Heart left ventricle (tissue), 16 donors: ENCODE data around the gene PRSS50. TPM values are rescaled to one million over a fixed set of nuclear protein-coding genes. Genes with fewer than 3 reads are reported as not detected.

Experiments
- ATAC-seq, 4 donors: fragments of 200-7000 bp; cut with Tn5 transposase; one replicate each; pipeline ENCODE4 v1.9.1; 2020 to 2022; ENCODE audit warnings: moderate library complexity in 4 of 4, mild to moderate bottlenecking in 3 of 4, moderate number of reproducible peaks in 1 of 4
- DNase-seq, 5 donors: peaks; one replicate each; pipeline ENCODE4 v3.0.0-alpha.2; 2020
- H3K27ac ChIP-seq, 12 donors: fragments of 200-600 bp; sonication (generic) in 4 of 12; one replicate each; pipeline versions ENCODE4 v1.5.0 to v1.8.0; 2016 to 2022; ENCODE audit warnings: mild to moderate bottlenecking in 2 of 12
- H3K27me3 ChIP-seq, 9 donors: fragments of 200-600 bp; sonication (generic) in 2 of 9; one replicate each; pipeline versions ENCODE4 v1.5.1 to v1.8.0; 2016 to 2022; ENCODE audit warnings: mild to moderate bottlenecking in 3 of 9
- H3K36me3 ChIP-seq, 9 donors: fragments of 200-600 bp; sonication (generic) in 2 of 9; one replicate each; pipeline versions ENCODE4 v1.5.0 to v1.8.0; 2018 to 2022; ENCODE audit warnings: mild to moderate bottlenecking in 2 of 9
- H3K4me1 ChIP-seq, 12 donors: fragments of 200-600 bp; sonication (generic) in 4 of 12; one replicate each; pipeline versions ENCODE4 v1.5.0 to v1.8.0; 2016 to 2022; ENCODE audit warnings: mild to moderate bottlenecking in 3 of 12
- H3K4me3 ChIP-seq, 12 donors: fragments of 200-600 bp; sonication (generic) in 4 of 12; one replicate each; pipeline versions ENCODE4 v1.5.0 to v1.8.0; 2017 to 2022; ENCODE audit warnings: mild to moderate bottlenecking in 9 of 12, moderate library complexity in 4 of 12
- H3K9me3 ChIP-seq, 12 donors: fragments of 200-600 bp; sonication (generic) in 4 of 12; one replicate each; pipeline versions ENCODE4 v1.5.0 to v1.8.0; 2016 to 2022; ENCODE audit warnings: mild to moderate bottlenecking in 1 of 12
- CTCF ChIP-seq, 12 donors: fragments of 200-600 bp; sonication (generic) in 4 of 12; IDR thresholded peaks; one replicate each; pipeline versions ENCODE4 v1.5.0 to v1.8.0; 2018 to 2022; ENCODE audit warnings: antibody characterized with exemption in 12 of 12, mild to moderate bottlenecking in 5 of 12
- POLR2A ChIP-seq, 2 donors: fragments of 450-650 bp; IDR thresholded peaks; one replicate each; pipeline ENCODE4 v1.6.1; 2017; ENCODE audit warnings: antibody characterized with exemption in 2 of 2, mild to moderate bottlenecking in 2 of 2, moderate library complexity in 2 of 2
- WGBS, 4 donors: extraction: QIAGEN DNeasy Blood & Tissue Kit in 2 of 4; methylation state at CpG; one replicate each; pipeline versions ENCODE4 v1.1.5 to v1.1.7; 2013 to 2018; 5-methylcytosine and 5-hydroxymethylcytosine counted together
- intact Hi-C, 10 donors: fragments of 100-400 bp; cut with DNase I; formaldehyde crosslinking; loops; one replicate each; pipeline versions ENCODE4 v1.11.1 to v1.14.2; 2022
- polyA plus RNA-seq, 2 donors: library from polyadenylated mRNA; stranded (reverse); fragments of 200-250 nt; gene quantifications; one replicate each; pipeline ENCODE4 v1.2.3, GENCODE V29; 2013
- total RNA-seq, 9 donors: library from RNA; depleted of rRNA in 2 of 9; stranded (reverse); fragments of >200 nt in 2 of 9; fragmentation: NEBNext Ultra II Directional in 3 of 9; extraction: Animal tissue kit (Norgen Biotek cat#: 25700) in 3 of 9; gene quantifications; one replicate each; pipeline versions ENCODE4 v1.1.0 to v1.2.4, GENCODE V29; 2016 to 2023
- donor health status: ischemic (EF 13 %, LVEDD 7.1; RV severe dilation, severe dysfunction).
- donor health status: healthy with polysubstance abuse.
- donor health status: DM: no; HTN: yes; CAD: no.
- donor health status: DM: no; HTN: no; CAD: no.
- donor health status: ischemic (EF 25% LVEDD 6.9; RV normal size, moderate dysfunction).
- donor health status: ischemic (EF 25% LVEDD 5.7; RV mildly dilated, moderate dysfunction).
- donor health status: healthy.
- donor health status: DM: yes; HTN: yes; CAD: no.
- donor health status: ischemic (EF 35%, LVEDD 5.7; RV mildly dilated, moderate dysfunction).
- donor health status: nonischemic (EF 11% LVEDD 7.7; RV severe dilation, severe dysfunction).
- donor health status: DM: yes; HTN: yes; CAD: no.
- donor health status: PGD.
- donor health status: ischemic (EF 29% LVEDD 5.4; RV normal size, mild dysfunction).
- donor health status: nonischemic (EF 23%, LVEDD 6.1; RV moderate dilation, normal function).

PRSS50 gene
- total and polyA plus RNA-seq, 11 donors = 0.06 to 0.65 (median 0.35) TPM; not detected in 2

GRCh38 chr3:46716461-46717441, 918 bp downstream of the PRSS50 start:
- TF ChIP-seq POLR2A (IDR thresholded peaks at IDR 0.05) (no peak), CTCF (IDR thresholded peaks at IDR 0.05) (no peak)
- intact Hi-C loops = loop anchor here in 1 of 10 donors (10.0 kb wide), 1 partner anchor 118 kb away; no protein-coding TSS in a partner anchor
- Histone ChIP-seq H3K27me3 (peaks cover 0 to 11% (median 5%) of the 10 kb centered on the region in 9 donors), H3K4me3 (no peak overlapping the region), H3K4me1 (peaks cover 0 to 9% (median 0%) of the 10 kb centered on the region in 12 donors), H3K27ac (no peak overlapping the region), H3K9me3 (peaks cover 0 to 3% (median 0%) of the 10 kb centered on the region in 12 donors), H3K36me3 (no peaks in the 10 kb centered on the region)
- DNase-seq (peak in 1 of 5 donors; percentile 46), ATAC-seq (no peak)
- 84 to 90% (median 85%) methylated on average over 11 to 19 of the region's 19 CpGs for WGBS, 4 donors

- intact Hi-C loops = loop anchor here in 1 of 10 donors (10.0 kb wide), 1 partner anchor 119 kb away; no protein-coding TSS in a partner anchor
- Histone ChIP-seq H3K4me3 (no peak overlapping the region), H3K9me3 (no peaks in the 10 kb centered on the region), H3K27me3 (peaks cover 0 to 11% (median 5%) of the 10 kb centered on the region in 9 donors), H3K4me1 (peaks cover 0 to 16% (median 0%) of the 10 kb centered on the region in 12 donors), H3K27ac (no peak overlapping the region), H3K36me3 (no peaks in the 10 kb centered on the region)
- TF ChIP-seq POLR2A (IDR thresholded peaks at IDR 0.05) = no peak
- TF ChIP-seq CTCF (IDR thresholded peaks at IDR 0.05) = no peak
- WGBS, 4 donors = 87 to 92% (median 91%) methylated on average over 8 to 11 of the region's 11 CpGs
- no peak for DNase-seq
- no peak for ATAC-seq
These were observed 2.0 kb downstream of the PRSS50 start for GRCh38 chr3:46715507-46716175.

GRCh38 chr3:46714728-46715506, 2.8 kb downstream of the PRSS50 start:
- Histone ChIP-seq H3K27me3 (peaks cover 0 to 11% (median 5%) of the 10 kb centered on the region in 9 donors), H3K36me3 (no peaks in the 10 kb centered on the region), H3K9me3 (no peaks in the 10 kb centered on the region), H3K4me1 (peaks cover 0 to 16% (median 0%) of the 10 kb centered on the region in 12 donors), H3K27ac (no peak overlapping the region), H3K4me3 (no peak overlapping the region)
- ATAC-seq (no peak), DNase-seq (peak in 2 of 5 donors; percentile 8 to 51)
- no peak for TF ChIP-seq CTCF (IDR thresholded peaks at IDR 0.05)
- 83 to 89% (median 85%) methylated on average over 10 of the region's 10 CpGs for WGBS, 4 donors
- intact Hi-C loops = loop anchor here in 1 of 10 donors (10.0 kb wide), 1 partner anchor 120 kb away; no protein-coding TSS in a partner anchor
